H1 (cell line): ENCODE data around the gene TPD52L1. TPM values are rescaled to one million over a fixed set of nuclear protein-coding genes. Genes with fewer than 3 reads are reported as not detected.

ENCODE experiments used
- CTCF ChIA-PET: fragments of 300-600 bp; sonication (Branson Sonifier 250); formaldehyde crosslinking; loops from one replicate; lab custom pipeline; 2021; ENCODE audit not compliant: partially characterized antibody; lab: Charles Lee
- POLR2A ChIA-PET: fragments of 300-600 bp; sonication (Branson Sonifier 250); formaldehyde crosslinking; loops from one replicate; lab custom pipeline; 2021; ENCODE audit warnings: inconsistent platforms; ENCODE audit not compliant: partially characterized antibody; lab: Charles Lee
- DNase-seq, 2 experiments: peaks; one replicate each; pipeline versions ENCODE4 v3.0.0 to v3.0.0-alpha.2; 2010 to 2022; ENCODE audit warnings: low spot score in 2 of 2, low read depth in 1 of 2, mixed read lengths in 1 of 2
- FAIRE-seq: peaks from 2 replicates; lab custom pipeline; 2011; peaks lifted over from hg19 to GRCh38; lab: Jason Lieb, UNC
- H2AFZ ChIP-seq: 2 replicates; pipeline ENCODE4 v1.8.1; 2012; ENCODE audit warnings: low read length, inconsistent platforms
- H2AK5ac ChIP-seq: 2 replicates; pipeline ENCODE4 v1.6.1; 2013; ENCODE audit warnings: low read depth, low read length
- H2BK120ac ChIP-seq: replicated peaks from 2 replicates; pipeline ENCODE3; 2013; ENCODE audit warnings: low read depth, low read length, inconsistent platforms
- H2BK12ac ChIP-seq: 2 replicates; pipeline ENCODE4 v1.6.1; 2013; ENCODE audit warnings: low read depth, low read length
- H2BK15ac ChIP-seq: 2 replicates; pipeline ENCODE4 v1.6.1; 2013; ENCODE audit warnings: low read length
- H2BK20ac ChIP-seq: 2 replicates; pipeline ENCODE4 v1.6.1; 2013; ENCODE audit warnings: low read length
- H2BK5ac ChIP-seq: 2 replicates; pipeline ENCODE4 v1.6.1; 2013; ENCODE audit warnings: low read depth, low read length
- H3K14ac ChIP-seq: 2 replicates; pipeline ENCODE4 v1.6.1; 2013; ENCODE audit warnings: inconsistent platforms; ENCODE audit not compliant: insufficient read length
- H3K18ac ChIP-seq: 2 replicates; pipeline ENCODE4 v1.6.1; 2013; ENCODE audit warnings: low read length; ENCODE audit errors: extremely low read depth
- H3K23ac ChIP-seq: 2 replicates; pipeline ENCODE4 v1.6.1; 2013; ENCODE audit warnings: inconsistent platforms; ENCODE audit not compliant: insufficient read length
- H3K23me2 ChIP-seq: 2 replicates; pipeline ENCODE4 v1.6.1; 2013; ENCODE audit warnings: low read depth, low read length
- H3K27ac ChIP-seq: 2 replicates; pipeline ENCODE4 v1.6.1; 2011; ENCODE audit warnings: low read depth, low read length, inconsistent platforms
- H3K27me3 ChIP-seq, 4 experiments: replicated peaks in 1 of 4; 1 replicate in 1 of 4; 2 replicates in 3 of 4; pipeline versions ENCODE4 v1.6.1 to v1.8.1; 2011 to 2013; ENCODE audit warnings: low read length in 3 of 4, mild to moderate bottlenecking in 3 of 4, inconsistent platforms in 2 of 4, mixed read lengths in 2 of 4, moderate library complexity in 1 of 4; ENCODE audit not compliant: control insufficient read depth in 3 of 4, insufficient read depth in 3 of 4; ENCODE audit errors: extremely low read depth in 1 of 4
- H3K36me3 ChIP-seq, 4 experiments: 2 replicates each; pipeline versions ENCODE4 v1.6.1 to v1.8.1; 2011 to 2013; ENCODE audit warnings: mild to moderate bottlenecking in 4 of 4, low read length in 3 of 4, moderate library complexity in 2 of 4, control low read depth in 1 of 4, inconsistent platforms in 1 of 4; ENCODE audit not compliant: insufficient read depth in 4 of 4, control insufficient read depth in 2 of 4
- H3K4ac ChIP-seq: replicated peaks from 2 replicates; pipeline ENCODE3; 2013; ENCODE audit warnings: low read length, low read depth, mixed read lengths, inconsistent platforms; ENCODE audit not compliant: insufficient read length
- H3K4me1 ChIP-seq, 4 experiments: replicated peaks in 1 of 4; 1 replicate in 1 of 4; 2 replicates in 3 of 4; pipeline versions ENCODE4 v1.6.1 to v1.8.1; 2011 to 2013; ENCODE audit warnings: low read length in 3 of 4, inconsistent platforms in 2 of 4, mixed read lengths in 1 of 4; ENCODE audit not compliant: insufficient read depth in 4 of 4, control insufficient read depth in 3 of 4
- H3K4me2 ChIP-seq, 2 experiments: 2 replicates each; pipeline versions ENCODE4 v1.6.1 to v1.8.1; 2011 to 2013; ENCODE audit warnings: low read depth in 2 of 2, low read length in 2 of 2, control low read depth in 1 of 2, inconsistent platforms in 1 of 2, mild to moderate bottlenecking in 1 of 2; ENCODE audit not compliant: insufficient read depth in 1 of 2
- H3K4me3 ChIP-seq, 4 experiments: fragments of 200-600, 300-600 bp in 1 of 4; sonication (generic), shearing (Covaris generic), sonication (Bioruptor Twin) in 1 of 4; 2 replicates each; pipeline versions ENCODE4 v1.5.1 to v1.8.1; 2011 to 2016; ENCODE audit warnings: low read length in 4 of 4, low read depth in 3 of 4, control low read depth in 2 of 4, inconsistent platforms in 2 of 4, mild to moderate bottlenecking in 2 of 4, mixed read lengths in 1 of 4, moderate library complexity in 1 of 4; ENCODE audit not compliant: insufficient read depth in 2 of 4; ENCODE audit errors: extremely low read depth in 1 of 4
- H3K56ac ChIP-seq: replicated peaks from 2 replicates; pipeline ENCODE3; 2013; ENCODE audit warnings: low read depth, mild to moderate bottlenecking, mixed read lengths, low read length, inconsistent platforms; ENCODE audit not compliant: insufficient read length
- H3K79me1 ChIP-seq: 2 replicates; pipeline ENCODE4 v1.6.1; 2013; ENCODE audit warnings: low read depth, low read length, control low read depth
- H3K79me2 ChIP-seq, 2 experiments: 2 replicates each; pipeline versions ENCODE4 v1.6.1 to v1.8.1; 2012 to 2013; ENCODE audit warnings: low read length in 2 of 2, mild to moderate bottlenecking in 2 of 2, inconsistent platforms in 1 of 2; ENCODE audit not compliant: insufficient read depth in 2 of 2, control insufficient read depth in 1 of 2
- H3K9ac ChIP-seq, 4 experiments: replicated peaks in 1 of 4; 1 replicate in 1 of 4; 2 replicates in 3 of 4; pipeline versions ENCODE4 v1.6.1 to v1.8.1; 2011 to 2013; ENCODE audit warnings: low read depth in 3 of 4, low read length in 3 of 4, control low read depth in 2 of 4, mild to moderate bottlenecking in 2 of 4, moderate library complexity in 2 of 4, inconsistent platforms in 1 of 4; ENCODE audit errors: extremely low read depth in 1 of 4
- H3K9me3 ChIP-seq, 2 experiments: 2 replicates each; pipeline versions ENCODE4 v1.6.1 to v1.8.1; 2012 to 2013; ENCODE audit warnings: mild to moderate bottlenecking in 2 of 2, moderate library complexity in 2 of 2, control low read depth in 1 of 2, inconsistent platforms in 1 of 2, low read depth in 1 of 2, low read length in 1 of 2, mixed read lengths in 1 of 2; ENCODE audit not compliant: insufficient read depth in 2 of 2
- H4K20me1 ChIP-seq, 2 experiments: replicated peaks in 1 of 2; 2 replicates each; pipeline versions ENCODE3 to v1.8.1; 2011 to 2013; ENCODE audit warnings: inconsistent platforms in 2 of 2, low read length in 2 of 2, mild to moderate bottlenecking in 1 of 2; ENCODE audit not compliant: insufficient read depth in 2 of 2, control insufficient read depth in 1 of 2
- H4K5ac ChIP-seq: 2 replicates; pipeline ENCODE4 v1.6.1; 2013; ENCODE audit warnings: low read length, low read depth, mixed read lengths, inconsistent platforms; ENCODE audit not compliant: insufficient read length
- H4K8ac ChIP-seq: 2 replicates; pipeline ENCODE4 v1.8.0; 2013; ENCODE audit warnings: mild to moderate bottlenecking, moderate library complexity, low read length, inconsistent platforms; ENCODE audit not compliant: insufficient read depth; ENCODE audit errors: extremely low read depth
- H4K91ac ChIP-seq: replicated peaks from 2 replicates; pipeline ENCODE3; 2013; ENCODE audit warnings: low read length, mixed read lengths, inconsistent platforms; ENCODE audit not compliant: insufficient read length
- CHD1 ChIP-seq: IDR thresholded peaks from 2 replicates; pipeline ENCODE4 v1.6.1; 2012; ENCODE audit warnings: low read depth, low read length, improper control_type of control experiment
- HDAC2 ChIP-seq, 2 experiments: fragments of 300-600 bp in 1 of 2; sonication (generic) in 1 of 2; IDR thresholded peaks; 2 replicates each; pipeline ENCODE4 v1.6.1; 2011 to 2012; ENCODE audit warnings: low read depth in 2 of 2, low read length in 2 of 2, mild to moderate bottlenecking in 2 of 2, moderate library complexity in 2 of 2, borderline replicate concordance in 1 of 2, inconsistent platforms in 1 of 2
- SIN3A ChIP-seq, 2 experiments: IDR thresholded peaks in 1 of 2; conservative IDR thresholded peaks in 1 of 2; 2 replicates each; pipeline ENCODE4 v1.6.1; 2011 to 2012; ENCODE audit warnings: low read length in 2 of 2, improper control_type of control experiment in 1 of 2, low read depth in 1 of 2, mild to moderate bottlenecking in 1 of 2
- SUZ12 ChIP-seq: fragments of 200-600 bp; sonication (generic); IDR thresholded peaks from 2 replicates; pipeline ENCODE4 v1.6.1; 2012; ENCODE audit warnings: mild to moderate bottlenecking, inconsistent platforms, low read length, moderate library complexity, mixed read lengths
- TAF7 ChIP-seq: optimal IDR thresholded peaks from 2 replicates; pipeline ENCODE3; 2011; ENCODE audit warnings: low read depth, mild to moderate bottlenecking, inconsistent platforms, low read length, moderate library complexity, borderline replicate concordance
- ZNF274 ChIP-seq: IDR thresholded peaks from 2 replicates; pipeline ENCODE4 v1.7.0; 2012; ENCODE audit warnings: low read length, borderline replicate concordance; ENCODE audit errors: extremely low read depth
- WGBS, 2 experiments: shearing (Covaris generic) in 1 of 2; methylation state at CpG; one replicate each; pipeline versions ENCODE4 v1.1.6 to v1.1.7; 2013 to 2015; ENCODE audit warnings: low lambda C conversion rate in 2 of 2, mixed read lengths in 2 of 2, inconsistent platforms in 1 of 2, low coverage in 1 of 2, missing lambda C conversion rate in 1 of 2; ENCODE audit not compliant: insufficient replicate concordance in 2 of 2, insufficient coverage in 1 of 2, insufficient read length in 1 of 2; ENCODE audit errors: extremely low coverage in 1 of 2, missing lambda C conversion rate in 1 of 2; 5-methylcytosine and 5-hydroxymethylcytosine counted together
- polyA plus RNA-seq, 7 experiments: library from polyadenylated mRNA; depleted of rRNA in 3 of 7; stranded (reverse) in 5 of 7; unstranded in 2 of 7; fragments of >200 nt in 5 of 7; fragments of 200-250 nt in 2 of 7; gene quantifications; 1 replicate in 5 of 7; 2 replicates in 1 of 7; 4 replicates in 1 of 7; pipeline versions ENCODE4 v1.2.1 to v1.2.3, GENCODE V29; 2011 to 2013; ENCODE audit warnings: missing spikeins in 2 of 7, mixed read lengths in 2 of 7
- total RNA-seq: library from RNA; stranded (reverse); fragmentation: NEBNext Ultra II Directional; extraction: Animal tissue kit (Norgen Biotek cat#: 25700); gene quantifications from 2 replicates; pipeline ENCODE4 v1.2.1, GENCODE V29; 2021

The TPD52L1 gene
- total and polyA plus RNA-seq, 2 of the 8 experiments (the other 6 are each of a cell fraction or from before 2014, with no cell fraction given): 7.4 to 14.2 TPM

- 89% methylated on average over 1 of the region's 1 CpG; no CpG with 5 or more reads in 1 of the 2 experiments for WGBS, 2 experiments
- Histone ChIP-seq H3K56ac (no peak overlapping the region), H4K5ac (no peak overlapping the region), H3K23ac (no peak overlapping the region), H2AFZ (no peak overlapping the region), H4K20me1 (no peaks in the 10 kb centered on the region), H4K8ac (no peak overlapping the region), H3K23me2 (no peaks in the 10 kb centered on the region), H3K18ac (no peak overlapping the region), H4K91ac (no peak overlapping the region), H3K27ac (no peak overlapping the region), H3K36me3 (no peaks in the 10 kb centered on the region), H2BK12ac (no peak overlapping the region), H3K4me3 (no peak overlapping the region), H3K79me2 (no peaks in the 10 kb centered on the region), H2BK20ac (no peak overlapping the region)
- POLR2A ChIA-PET: no interaction called here
- DNase-seq (no peak), FAIRE-seq (no peak)
- TF ChIP-seq TAF7 (no peak), CHD1 (no peak), HDAC2 (IDR thresholded peaks at IDR 0.05; ENCODE audit: borderline replicate concordance in 1 of 2, low read depth in 2 of 2, low read length in 2 of 2) (no peak), ZNF274 (no peak), SUZ12 (no peak), SIN3A (conservative IDR thresholded peaks at IDR 0.05 in 1 of 2, IDR thresholded peaks at IDR 0.05 in 1 of 2; ENCODE audit: low read depth in 1 of 2, low read length in 2 of 2) (no peak)
- TF ChIP-seq, all 59 proteins: peak for 0
- Histone ChIP-seq H3K27me3 (no peaks in the 10 kb centered on the region), H3K9ac (no peak overlapping the region), H3K4ac (no peak overlapping the region), H3K14ac (no peak overlapping the region), H2AK5ac (no peak overlapping the region), H3K4me2 (no peak overlapping the region), H2BK5ac (no peak overlapping the region), H3K4me1 (no peaks in the 10 kb centered on the region), H3K9me3 (no peaks in the 10 kb centered on the region), H2BK15ac (no peak overlapping the region), H3K79me1 (no peaks in the 10 kb centered on the region), H2BK120ac (no peak overlapping the region)
- CTCF ChIA-PET: interaction anchor here (0.7 to 3.9 kb wide), 7 partner anchors 11 to 714 kb away, joined by 3 to 29 read pairs (median 3); no protein-coding TSS in a partner anchor
Measured at GRCh38 chr6:125175466-125176048, 22.0 kb downstream of the TPD52L1 start.
